OCI-M2 (cell line): ENCODE measurements around the gene C1QTNF1.
A peak's percentile ranks its signal among the peaks of the same experiment; 100 is the strongest.
"Not testable (repeated sequence)": the region's sequence is repeated elsewhere in the genome, so short reads cannot be mapped to it uniquely, and the experiment has no call there.

ENCODE experiments used
- DNase-seq: peaks from one replicate; lab custom pipeline; 2025; ENCODE audit not compliant: unreplicated experiment; lab: John Stamatoyannopoulos, UW

The C1QTNF1 gene

DNA sequence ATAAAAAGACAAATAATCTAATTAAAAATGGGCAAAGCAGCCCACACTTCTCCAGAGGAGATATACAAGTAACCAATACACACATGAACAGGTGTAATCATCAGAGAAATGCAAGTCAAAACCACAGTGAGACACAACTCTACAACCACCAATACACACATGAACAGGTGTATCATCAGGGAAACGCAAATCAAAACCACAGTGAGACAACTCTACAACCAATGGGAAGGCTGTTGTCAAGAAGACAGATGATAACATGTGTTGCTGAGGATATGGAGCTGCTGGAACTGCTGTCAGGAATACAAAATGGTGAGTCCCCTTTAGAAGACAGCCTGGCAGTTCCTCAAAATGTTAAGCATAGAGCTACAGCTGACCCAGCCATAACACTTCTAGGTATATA lies 28.2 kb downstream of the C1QTNF1 start:
- DNase-seq: no peak

DNA sequence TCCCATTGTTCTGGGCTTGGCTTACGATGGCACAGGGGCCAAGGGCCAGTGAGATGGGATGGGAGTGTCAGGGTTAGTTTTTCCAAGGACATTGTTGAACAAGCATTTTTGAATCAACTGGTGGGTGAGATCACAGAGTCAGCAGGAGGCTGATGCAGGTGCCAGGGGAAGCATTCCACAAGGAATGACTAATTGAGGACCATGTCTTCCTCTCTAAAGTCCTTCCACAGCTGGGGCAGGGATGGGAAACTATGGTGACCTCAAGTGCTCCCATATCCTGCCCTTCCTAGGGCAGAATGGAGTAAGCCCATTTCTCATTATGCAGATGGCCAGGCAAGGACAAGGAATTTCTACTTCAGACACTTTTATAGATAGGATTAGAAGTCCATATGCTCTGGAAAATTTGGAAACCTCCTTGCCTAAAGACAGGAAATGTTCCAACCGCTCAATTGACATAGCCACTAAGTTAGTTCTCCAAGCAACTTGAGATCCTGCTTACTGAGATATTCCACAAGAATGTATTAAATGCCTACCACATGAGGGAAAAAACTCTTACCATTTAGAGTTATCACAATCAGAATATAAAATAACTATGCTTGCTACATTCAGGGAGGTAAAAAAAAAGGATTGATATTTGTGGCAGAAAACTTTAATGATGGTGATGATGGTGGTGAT lies 29.4 kb downstream of the C1QTNF1 start:
- DNase-seq: no peak

DNA sequence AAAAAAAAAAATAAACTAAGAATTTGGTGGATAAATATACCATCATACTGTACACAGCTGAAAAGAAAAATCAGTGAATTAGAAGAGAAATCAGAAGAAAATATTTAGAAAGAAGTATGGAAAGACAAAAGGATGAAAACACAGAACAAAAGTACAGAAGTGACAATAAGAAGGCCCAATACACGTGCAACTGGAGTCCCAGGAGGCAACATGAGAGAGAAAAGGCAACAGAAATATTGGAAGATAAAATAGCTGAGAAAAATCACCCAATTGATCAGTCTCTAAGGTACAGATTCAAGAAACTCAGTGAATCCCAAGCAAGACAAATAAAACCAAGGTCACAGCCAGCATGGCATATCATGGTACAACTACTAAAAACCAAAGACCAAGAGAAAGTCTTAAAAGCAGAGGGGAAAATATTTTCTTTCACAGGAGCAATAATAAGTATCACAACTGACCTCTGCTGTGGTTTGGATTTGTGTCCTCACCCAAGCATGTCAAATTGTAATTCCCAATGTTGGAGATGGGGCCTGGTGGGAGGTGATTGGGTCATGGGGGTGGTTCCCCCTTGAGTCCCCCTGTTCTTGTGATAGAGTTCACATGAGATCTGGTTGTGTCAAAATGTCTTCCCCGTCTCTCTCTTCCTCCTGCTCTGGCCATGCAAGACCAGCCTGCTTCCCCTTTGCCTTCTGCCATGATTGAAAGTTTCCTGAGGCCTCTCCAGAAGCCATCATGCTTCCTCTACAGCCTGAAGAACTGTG lies 30.4 kb downstream of the C1QTNF1 start:
- no peak for DNase-seq

DNA sequence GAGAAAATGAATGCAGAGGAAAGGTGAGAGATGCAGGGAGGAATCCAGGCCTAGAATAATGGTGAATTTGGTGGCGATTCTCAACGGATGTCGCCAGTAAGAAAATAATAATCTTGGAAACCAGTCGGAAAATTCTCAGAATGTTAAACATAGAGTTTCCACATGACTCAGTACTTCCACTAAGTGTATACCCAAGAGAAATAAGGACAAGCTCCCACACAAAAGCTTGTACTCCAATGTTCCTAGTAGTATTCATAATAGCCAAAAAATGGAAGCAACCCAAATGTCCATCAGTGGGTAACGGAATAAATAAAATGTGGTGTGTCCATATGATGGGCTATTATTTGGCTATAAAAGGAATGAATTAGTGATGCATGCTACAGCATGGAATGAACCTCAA lies 31.2 kb downstream of the C1QTNF1 start:
- no peak for DNase-seq

DNA sequence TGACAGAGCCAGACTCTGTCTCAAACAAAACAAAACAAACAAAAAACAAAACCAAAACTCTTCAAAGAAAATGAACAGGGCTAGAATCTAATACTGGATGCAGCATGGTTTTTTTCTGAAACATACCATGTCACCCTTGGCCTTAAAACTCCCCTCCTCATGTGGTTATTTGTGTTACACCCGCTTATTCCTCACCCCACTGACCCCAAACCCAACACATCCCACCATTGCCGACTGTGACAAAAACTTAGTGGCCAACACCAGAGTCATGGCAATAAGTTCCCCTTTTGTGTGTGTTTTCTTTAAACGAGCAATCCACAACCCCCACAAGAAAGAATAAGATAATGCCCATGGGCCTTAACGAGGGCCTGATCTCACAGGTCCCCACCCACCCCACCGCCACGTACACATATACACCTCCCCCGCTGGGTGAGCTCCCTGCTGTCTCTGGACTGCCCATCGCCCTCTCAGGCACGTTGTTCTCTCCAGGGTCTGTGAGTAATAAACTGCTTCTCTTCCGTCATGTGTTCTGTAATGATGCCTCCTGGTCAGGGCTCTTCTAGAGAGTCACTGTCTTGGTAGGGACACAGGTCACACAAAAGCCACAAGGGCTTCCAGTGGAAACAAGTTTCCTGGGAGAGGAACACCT lies 33.9 kb downstream of the C1QTNF1 start:
- DNase-seq: no peak

DNA sequence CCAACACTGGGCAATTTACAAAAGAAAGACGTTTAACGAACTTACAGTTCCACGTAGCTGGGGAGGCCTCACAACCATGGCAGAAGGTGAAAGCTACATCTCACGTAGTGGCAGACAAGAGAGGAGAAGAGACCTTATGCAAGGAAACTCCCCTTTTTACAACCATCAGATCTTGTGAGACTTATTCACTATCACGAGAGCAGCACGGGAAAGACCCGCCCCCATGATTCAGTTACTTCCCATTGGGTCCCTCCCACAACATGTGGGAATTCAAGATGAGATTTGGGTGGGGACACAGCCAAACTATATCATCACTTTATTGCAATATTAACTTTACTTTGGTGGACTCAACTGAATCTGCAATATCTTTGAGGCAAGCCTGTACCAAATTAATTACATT lies 38.7 kb downstream of the C1QTNF1 start:
- no peak for DNase-seq

DNA sequence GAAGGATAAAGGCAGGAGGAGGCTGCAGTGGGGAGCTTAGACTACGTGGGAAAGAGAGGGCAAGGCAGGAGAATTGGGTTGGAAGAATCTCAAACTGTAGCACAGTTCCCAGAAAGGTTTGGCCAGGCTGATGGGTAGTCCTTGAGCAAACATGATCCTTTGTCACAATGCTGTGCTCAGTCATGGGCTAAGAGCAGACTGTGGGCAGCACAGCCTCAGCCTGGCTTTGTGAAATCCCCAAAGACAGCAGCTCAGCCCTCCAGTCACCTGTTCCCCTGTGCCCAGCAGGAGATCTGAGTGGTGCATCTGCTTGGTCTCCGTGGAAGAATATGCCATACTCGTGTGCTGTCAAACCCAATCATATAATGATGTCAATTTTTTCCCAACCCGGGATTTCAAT lies 40.1 kb downstream of the C1QTNF1 start:
- DNase-seq: no peak

DNA sequence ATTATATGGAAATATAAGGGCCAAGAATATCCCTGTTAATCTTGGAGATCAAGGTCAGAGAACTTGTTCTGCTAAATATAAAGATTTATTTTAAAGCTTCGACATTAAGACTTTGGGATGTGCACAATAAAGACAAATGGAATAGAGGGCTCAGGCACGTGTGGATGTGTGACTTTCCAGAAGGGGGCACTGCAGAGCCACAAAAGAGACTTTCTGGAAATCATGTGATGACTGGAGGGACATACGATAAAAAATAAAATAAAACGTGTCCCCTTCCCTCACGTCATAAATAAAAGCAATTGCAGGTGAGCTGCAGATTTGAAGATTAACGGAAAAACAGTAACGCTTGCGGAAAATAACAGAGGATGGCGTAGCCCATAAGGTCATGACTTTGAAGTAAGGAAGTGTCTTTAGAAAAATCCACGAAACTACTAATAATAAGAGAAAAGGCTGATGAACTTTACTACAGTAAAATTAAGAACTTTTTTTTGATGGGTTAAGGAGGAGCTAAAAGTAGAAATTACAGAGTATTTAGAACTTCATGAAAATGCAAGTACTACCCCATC lies 41.2 kb downstream of the C1QTNF1 start:
- DNase-seq: no peak

DNA sequence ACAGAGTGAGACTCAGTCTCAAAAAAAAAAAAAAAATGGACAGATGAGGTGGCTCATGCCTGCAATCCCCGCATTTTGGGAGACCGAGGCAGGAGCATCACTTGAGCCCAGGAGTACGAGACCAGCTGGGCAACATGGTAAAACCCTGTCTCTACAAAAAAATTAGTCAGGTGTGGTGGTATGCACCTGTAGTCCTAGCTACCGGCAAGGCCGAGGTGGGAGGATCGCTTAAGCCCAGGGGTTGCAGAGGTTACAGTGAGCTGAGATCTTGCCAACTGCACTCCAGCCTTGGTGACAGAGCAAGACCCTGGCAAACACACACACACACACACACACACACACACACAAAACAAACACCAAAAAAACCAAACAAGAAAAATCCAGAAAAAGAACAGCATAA lies 43.0 kb downstream of the C1QTNF1 start:
- no peak for DNase-seq

DNA sequence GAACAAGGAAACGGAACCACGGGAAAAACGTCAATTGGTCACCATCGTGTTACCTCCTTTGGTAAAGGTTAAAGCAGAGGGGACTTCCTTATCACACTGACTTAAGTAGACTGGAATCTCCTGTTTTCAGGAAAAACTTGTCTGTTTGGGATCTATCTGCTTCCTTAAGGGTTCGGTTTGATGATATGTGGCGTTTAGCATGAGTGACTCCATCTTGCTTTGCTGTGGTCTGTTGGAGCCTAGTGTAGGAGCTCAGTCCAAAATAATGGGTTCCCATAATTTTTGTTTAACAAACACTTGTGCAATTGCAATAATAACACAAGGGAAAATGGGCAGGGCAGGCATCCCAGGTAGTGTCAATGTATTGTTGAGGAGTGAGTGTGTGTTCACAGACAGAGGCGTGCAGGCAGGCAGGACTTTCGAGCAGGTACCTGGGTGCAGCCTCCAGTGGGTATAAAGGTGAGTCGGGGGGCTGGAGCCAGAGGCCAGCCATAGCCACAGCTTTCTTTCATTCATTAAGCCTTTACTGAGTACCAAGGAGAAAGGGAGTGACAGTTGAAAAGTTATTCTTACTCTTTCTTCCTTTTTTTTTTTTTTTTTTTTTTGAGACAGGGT lies 46.4 kb downstream of the C1QTNF1 start:
- no peak for DNase-seq

DNA sequence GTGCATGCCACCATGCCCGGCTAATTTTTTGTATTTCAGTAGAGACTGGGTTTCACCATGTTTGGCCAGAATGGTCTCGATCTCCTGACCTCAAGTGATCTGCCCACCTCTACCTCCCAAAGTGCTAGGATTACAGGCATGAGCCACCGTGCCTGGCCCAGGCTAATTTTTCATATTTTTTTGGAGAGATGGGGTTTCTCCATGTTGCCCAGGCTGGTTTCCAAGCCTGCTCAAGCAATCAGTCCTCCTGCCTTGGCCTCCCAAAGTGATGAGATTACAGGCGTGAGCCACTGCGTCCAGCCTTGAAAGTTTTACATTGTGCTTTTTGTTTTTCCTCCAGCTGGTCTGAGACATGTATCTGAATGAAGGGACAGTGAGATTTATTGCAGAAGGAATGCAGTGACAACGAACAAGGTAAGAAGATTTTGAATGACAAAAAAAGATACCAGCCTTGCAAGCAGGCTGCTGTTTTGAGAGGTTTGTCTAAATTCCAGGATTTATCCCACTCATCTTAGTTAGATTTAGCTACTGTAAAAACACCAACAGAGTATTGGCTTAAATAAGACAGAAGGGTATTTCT lies 47.3 kb downstream of the C1QTNF1 start:
- DNase-seq: no peak

DNA sequence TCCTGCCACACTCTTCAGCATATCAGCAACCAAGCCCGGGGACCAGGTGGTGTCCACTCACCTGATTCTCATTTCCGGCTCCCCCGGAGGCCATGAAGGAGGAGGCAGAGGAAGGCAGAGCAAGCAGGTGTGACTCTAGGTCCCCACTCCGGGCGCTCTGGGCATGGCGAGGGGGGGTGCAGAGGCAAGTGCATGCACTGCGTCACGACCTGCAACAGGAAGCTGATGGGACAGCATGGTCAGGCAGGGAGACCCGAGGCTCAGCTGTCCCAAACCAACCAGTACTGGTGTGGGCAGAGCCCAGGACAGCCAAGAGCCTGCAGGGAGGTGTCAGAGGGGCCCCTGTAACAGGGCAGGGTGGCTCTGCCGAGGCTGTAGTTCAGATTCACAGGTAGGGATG lies 48.6 kb downstream of the C1QTNF1 start:
- DNase-seq: no peak

DNA sequence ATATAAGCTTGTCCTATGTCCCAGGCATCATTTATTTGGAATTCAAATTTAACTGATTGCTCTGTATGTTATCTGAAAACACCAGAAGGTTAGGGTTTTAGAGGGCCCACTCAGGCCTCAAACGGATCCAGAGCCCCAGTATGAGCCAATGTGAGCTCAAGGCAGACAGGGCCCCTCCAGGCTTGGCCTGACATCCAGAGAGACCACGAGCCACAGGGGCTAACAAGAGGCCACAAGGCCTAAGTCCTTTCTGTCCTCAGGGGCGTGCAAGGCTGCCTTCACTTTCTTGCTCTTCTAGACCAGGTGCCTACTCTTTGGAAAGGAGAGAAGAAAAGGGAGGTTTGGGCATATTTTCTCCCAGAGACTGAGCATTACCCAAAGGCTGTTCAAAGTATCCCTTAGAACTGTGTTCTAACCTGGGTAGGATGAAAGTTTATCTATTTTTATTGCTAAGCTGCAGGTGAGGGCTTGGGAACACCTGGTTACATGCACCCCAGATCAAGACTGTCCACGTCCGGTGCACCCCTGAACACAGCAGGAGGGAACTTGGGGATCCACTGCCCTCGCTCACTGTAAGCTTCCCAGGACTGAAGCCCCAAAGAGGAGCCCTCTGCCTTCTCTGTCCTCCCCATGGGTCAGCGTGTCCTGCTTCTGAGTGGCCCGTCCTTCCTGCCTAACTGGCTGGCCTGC lies 49.2 kb downstream of the C1QTNF1 start:
- no peak for DNase-seq

DNA sequence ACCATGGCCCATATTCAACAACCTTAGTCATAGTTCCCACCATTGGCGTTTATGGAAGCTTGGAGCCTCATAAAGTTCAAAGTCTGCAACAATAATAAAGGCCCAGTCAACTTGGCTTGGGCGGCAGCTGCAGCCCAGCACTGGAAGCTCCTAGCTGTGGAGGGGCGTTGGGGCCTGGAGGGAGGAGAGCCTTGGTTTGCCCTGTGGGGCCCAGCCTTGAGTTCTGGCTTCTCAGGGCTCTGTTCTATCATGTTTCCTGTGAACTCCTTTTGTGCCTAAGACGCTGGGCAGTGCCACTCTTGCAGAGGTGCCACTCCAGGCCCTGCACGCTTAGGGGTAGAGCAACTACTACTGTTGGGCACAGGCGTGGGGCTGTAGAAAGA lies 49.7 kb downstream of the C1QTNF1 start:
- DNase-seq: no peak

DNA sequence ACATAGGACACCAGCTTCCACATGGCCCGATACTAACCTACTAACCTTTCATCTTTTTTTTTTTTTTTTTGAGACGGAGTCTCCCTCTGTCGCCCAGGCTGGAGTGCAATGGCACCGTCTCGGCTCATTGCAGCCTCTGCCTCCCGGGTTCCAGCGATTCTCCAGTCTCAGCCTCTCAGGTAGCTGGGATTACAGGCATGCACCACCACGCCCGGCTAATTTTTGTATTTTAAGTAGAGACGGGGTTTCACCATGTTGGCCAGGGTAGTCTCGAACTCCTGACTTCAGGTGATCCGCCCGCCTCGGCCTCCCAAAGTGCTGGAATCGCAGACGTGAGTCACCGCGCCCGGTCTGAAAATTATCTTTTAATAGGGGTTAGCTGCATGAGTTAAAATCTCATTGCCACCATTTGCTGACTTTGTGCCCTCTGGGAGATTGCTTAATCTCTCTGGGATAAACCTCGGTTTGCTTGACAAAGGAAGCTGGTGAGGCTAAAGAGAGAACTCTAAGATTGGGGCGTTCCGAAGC lies 50.2 kb downstream of the C1QTNF1 start:
- not testable (repeated sequence) for DNase-seq

DNA sequence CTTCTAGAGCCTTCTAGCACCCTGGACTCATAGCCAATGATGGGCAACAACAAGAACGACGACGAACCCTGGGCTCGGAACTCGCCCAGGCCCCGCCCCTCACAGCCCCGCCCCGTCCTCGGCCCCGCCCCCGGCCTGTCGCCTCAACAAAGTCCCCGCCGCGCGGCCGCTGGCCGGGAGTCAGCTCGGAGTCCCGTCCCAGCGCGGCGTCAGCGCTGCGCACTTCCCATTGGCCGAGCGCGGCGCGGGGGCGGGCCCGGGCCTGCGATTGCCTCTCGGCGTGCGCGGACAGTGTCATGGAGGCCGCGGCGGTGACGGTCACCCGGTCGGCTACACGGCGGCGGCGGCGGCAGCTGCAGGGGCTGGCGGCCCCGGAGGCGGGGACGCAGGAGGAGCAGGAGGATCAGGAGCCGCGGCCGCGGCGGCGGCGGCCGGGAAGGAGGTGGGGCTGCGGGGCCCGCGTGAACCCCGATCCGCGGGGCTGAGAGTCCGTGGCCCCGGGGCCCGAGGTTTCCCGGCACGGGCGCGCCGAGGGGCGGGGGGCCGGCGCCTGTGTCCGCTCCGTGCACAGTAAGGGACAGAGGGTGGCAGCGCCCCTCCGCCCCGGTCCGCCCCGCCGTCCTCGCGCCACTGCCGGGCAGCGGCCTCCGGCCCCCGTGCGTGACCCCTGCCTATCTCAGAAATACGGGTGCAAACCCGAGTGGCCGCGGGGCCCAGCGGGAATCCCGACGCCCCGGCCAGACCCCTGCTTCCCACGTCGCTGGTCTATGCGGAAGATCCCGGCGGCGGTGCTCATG lies 50.9 kb downstream of the C1QTNF1 start, which contains the start of gene ENGASE:
TSS of gene ENGASE (plus strand) at position 176 of the 797 bp plus-strand sequence. CDS start at position 297, 121 bp downstream.
- peak; percentile 22 for DNase-seq

DNA sequence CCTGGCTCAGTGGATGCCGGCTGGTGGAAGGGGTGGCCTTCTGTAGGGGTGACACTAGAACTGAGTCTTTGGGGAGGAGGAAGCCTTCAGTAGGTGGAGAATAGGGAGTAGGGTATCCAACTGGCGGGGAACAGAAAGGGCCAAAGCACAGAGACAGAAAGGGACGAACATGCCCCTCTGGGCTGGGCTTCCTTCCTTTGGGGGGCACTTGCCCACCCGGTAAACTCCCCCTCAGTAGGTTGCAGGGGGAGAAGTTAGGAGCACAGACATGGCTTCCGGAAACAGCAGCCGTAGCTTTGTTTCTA lies 51.4 kb downstream of the C1QTNF1 start:
- DNase-seq: no peak

DNA sequence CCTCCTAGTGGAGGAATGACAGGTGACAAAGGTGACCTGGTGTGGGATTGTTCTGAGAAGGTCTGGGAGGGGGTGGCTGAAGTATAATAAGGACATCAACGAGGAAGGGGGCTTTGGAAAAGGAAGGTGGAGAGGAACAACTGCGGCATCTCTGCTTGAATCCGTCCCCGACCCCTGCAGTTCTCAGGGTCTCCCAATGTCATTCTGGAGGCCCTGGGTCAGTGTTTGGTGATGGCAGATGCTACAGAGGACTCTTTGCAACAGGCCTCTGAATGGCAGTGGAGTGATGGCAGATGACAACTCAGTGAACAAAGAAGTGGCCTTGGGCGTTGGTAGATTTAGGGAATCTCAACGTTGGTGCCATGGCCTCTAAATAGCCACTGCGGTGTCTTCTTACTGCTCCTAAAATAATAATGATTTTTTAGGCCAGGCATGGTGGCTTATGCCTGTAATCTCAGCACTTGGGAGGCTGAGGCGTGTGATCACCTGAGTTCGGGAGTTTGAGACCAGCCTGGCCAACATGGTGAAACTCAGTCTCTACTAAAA lies 52.0 kb downstream of the C1QTNF1 start:
- DNase-seq: no peak

DNA sequence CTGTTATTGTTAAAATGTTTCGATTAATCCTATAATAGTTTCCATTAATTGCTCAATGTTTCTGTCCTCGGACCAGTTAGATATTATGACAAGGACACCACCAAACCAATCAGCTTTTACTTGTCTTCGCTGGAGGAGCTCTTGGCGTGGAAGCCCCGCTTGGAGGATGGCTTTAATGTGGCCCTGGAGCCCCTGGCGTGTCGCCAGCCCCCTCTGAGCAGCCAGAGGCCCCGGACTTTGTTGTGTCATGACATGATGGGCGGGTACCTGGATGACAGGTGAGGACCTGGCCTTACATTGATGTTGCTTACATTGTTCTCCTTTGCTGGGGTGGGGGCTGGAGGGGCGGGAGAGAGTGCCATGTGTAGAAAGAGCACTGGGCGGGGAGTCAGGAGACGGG lies 53.6 kb downstream of the C1QTNF1 start:
- DNase-seq: no peak
